OCI-LY3 (cell line): Measurements from ENCODE around the gene FBXO47.

Experiments used
- EZH2phosphoT487 ChIP-seq: fragments of 200-600 bp; shearing (Covaris generic); IDR thresholded peaks from 2 replicates; pipeline ENCODE4 v1.6.1; 2018; ENCODE audit warnings: antibody characterized with exemption, mixed run types, low read depth
- TF ChIP-seq, protein P1 (sequence below): fragments of 200-600, 300-600 bp; sonication (generic); IDR thresholded peaks from 2 replicates; pipeline ENCODE4 v1.5.1; 2014; ENCODE audit warnings: antibody characterized with exemption, low read length, low read depth

DNA sequence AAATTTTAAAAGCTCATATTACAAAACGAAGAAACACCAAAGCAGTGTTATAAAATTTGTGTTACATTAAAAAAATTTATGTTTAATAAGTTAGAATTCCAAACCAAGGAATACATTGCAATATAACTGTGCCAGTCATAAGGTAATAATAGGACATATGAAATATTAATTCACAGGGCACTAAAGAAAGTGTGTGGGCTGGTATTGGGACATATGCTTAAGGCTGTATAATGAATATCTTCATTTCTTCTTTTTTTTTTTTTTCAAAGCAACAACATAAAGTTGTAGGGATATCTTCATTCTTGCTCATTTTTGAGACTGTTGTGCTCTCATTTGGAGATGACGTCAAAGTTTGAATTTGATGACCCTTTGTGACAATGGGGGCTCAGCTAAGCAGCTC, 17.5 kb upstream of the FBXO47 start:
- TF ChIP-seq, protein P1, sequence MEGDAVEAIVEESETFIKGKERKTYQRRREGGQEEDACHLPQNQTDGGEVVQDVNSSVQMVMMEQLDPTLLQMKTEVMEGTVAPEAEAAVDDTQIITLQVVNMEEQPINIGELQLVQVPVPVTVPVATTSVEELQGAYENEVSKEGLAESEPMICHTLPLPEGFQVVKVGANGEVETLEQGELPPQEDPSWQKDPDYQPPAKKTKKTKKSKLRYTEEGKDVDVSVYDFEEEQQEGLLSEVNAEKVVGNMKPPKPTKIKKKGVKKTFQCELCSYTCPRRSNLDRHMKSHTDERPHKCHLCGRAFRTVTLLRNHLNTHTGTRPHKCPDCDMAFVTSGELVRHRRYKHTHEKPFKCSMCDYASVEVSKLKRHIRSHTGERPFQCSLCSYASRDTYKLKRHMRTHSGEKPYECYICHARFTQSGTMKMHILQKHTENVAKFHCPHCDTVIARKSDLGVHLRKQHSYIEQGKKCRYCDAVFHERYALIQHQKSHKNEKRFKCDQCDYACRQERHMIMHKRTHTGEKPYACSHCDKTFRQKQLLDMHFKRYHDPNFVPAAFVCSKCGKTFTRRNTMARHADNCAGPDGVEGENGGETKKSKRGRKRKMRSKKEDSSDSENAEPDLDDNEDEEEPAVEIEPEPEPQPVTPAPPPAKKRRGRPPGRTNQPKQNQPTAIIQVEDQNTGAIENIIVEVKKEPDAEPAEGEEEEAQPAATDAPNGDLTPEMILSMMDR: no peak
- no peak for TF ChIP-seq EZH2phosphoT487
